Activated naive CD8-positive, alpha-beta T cell treated with anti-CD3 and anti-CD28 coated beads, Interleukin-2, amount 50 U/mL, for 24 hours (primary cell): ENCODE measurements around the gene DCXR.
"Not testable (repeated sequence)": the region's sequence is repeated elsewhere in the genome, so short reads cannot be mapped to it uniquely, and the experiment has no call there.

Source experiments
- ATAC-seq: fragments of 150-1000 bp; cut with Tn5 transposase; one replicate; pipeline ENCODE4 v1.10.0; 2021
- DNase-seq: peaks from one replicate; pipeline ENCODE4 v3.0.0; 2021
- H3K27ac Mint-ChIP-seq: one replicate; pipeline ENCODE4 v1.8.0; 2021; ENCODE audit warnings: mild to moderate bottlenecking, mixed read lengths
- H3K27me3 Mint-ChIP-seq: one replicate; pipeline ENCODE4 v1.8.0; 2021; ENCODE audit warnings: mixed read lengths
- H3K36me3 Mint-ChIP-seq: one replicate; pipeline ENCODE4 v1.8.0; 2021; ENCODE audit warnings: low read depth, mixed read lengths
- H3K4me1 Mint-ChIP-seq: one replicate; pipeline ENCODE4 v1.8.0; 2021; ENCODE audit warnings: mixed read lengths
- H3K4me3 Mint-ChIP-seq: one replicate; pipeline ENCODE4 v1.8.0; 2021; ENCODE audit warnings: mild to moderate bottlenecking, moderate library complexity, mixed read lengths
- H3K9me3 Mint-ChIP-seq: one replicate; pipeline ENCODE4 v1.8.0; 2021; ENCODE audit warnings: mixed read lengths

DCXR gene

DNA sequence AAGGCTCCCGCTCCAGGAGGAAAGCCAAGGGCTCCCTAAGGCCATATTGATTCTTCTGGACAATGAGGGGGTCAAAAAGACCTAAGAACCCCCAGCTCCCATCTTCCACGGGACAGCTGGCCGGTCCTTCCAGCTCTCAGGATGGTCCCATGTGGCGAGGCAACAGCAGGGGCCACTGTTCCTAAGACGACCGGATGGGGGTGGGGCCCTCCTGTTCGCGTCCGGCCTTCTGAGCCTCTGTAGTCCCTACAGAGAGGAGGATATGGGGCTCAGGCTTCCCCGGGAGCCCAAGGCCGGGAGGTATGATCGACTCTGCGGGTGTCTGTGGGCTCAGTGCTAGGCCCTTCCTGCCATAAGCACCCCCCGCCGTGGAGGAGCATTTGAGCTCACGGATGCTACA is 6.0 kb upstream of the DCXR start:
- Mint-ChIP-seq H3K4me1 (peaks cover 4% of the 10 kb centered on the region), H3K9me3 (no peaks in the 10 kb centered on the region), H3K4me3 (no peak overlapping the region), H3K27me3 (no peaks in the 10 kb centered on the region), H3K36me3 (no peaks in the 10 kb centered on the region), H3K27ac (no peak overlapping the region)
- DNase-seq (no peak), ATAC-seq (no peak)

DNA sequence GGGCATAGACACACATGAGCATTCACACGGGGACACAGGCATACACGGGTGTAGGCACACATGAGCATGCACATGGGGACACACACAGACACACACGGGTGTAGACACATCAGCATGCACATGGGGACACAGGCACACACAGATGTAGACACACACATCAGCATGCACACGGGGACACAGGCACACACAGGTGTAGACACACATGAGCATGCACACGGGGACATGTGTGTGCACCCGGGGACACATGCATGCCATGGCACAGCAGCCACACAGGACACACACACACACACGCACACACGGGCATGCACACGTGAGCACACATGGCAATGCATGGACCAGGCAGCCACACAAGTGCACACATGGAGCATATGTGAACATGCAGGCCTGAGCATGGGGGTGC is 5.2 kb upstream of the DCXR start:
- ATAC-seq (no peak), DNase-seq (no peak)
- no peaks in the 10 kb centered on the region for H3K27me3 Mint-ChIP-seq
- H3K4me3 Mint-ChIP-seq: no peak overlapping the region
- peaks cover 9% of the 10 kb centered on the region for H3K4me1 Mint-ChIP-seq
- H3K9me3 Mint-ChIP-seq: no peaks in the 10 kb centered on the region
- no peak overlapping the region for H3K27ac Mint-ChIP-seq
- H3K36me3 Mint-ChIP-seq: no peaks in the 10 kb centered on the region

DNA sequence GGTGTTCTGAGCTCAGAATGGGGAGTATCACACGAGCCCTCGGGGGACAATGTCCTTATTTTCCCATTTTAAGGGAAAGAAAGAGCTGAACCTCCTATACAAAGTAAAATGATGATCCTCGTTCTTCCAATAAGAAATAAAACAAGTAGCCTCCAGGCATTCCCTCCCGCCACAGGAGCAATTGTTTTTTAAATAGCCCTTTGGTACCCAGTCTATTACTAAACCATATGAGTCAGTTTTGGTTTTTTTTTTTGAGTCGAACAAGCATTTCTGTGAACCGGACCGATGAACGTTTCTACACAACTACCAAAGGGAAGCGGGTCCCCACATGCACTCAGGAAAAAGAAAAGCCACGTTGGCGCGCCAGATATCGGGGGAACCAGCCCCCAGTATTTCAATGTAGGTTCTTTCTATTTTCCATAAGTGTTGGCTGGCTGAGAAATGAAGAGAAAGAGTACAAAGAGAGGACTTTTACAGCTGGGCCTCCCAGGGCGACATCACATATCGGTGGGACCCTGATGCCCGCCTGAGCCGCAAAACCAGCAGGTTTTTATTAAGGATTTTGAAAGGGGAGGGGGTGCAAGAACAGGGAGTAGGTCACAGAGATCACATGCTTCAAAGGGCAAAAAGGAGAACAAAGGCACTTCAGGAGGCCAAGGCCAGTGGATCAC is 3.8 kb upstream of the DCXR start:
- H3K4me3 Mint-ChIP-seq: no peak overlapping the region
- H3K27me3 Mint-ChIP-seq: no peaks in the 10 kb centered on the region
- no peaks in the 10 kb centered on the region for H3K36me3 Mint-ChIP-seq
- DNase-seq (no peak), ATAC-seq (no peak)
- no peaks in the 10 kb centered on the region for H3K9me3 Mint-ChIP-seq
- no peak overlapping the region for H3K27ac Mint-ChIP-seq
- H3K4me1 Mint-ChIP-seq: peaks cover 12% of the 10 kb centered on the region

DNA sequence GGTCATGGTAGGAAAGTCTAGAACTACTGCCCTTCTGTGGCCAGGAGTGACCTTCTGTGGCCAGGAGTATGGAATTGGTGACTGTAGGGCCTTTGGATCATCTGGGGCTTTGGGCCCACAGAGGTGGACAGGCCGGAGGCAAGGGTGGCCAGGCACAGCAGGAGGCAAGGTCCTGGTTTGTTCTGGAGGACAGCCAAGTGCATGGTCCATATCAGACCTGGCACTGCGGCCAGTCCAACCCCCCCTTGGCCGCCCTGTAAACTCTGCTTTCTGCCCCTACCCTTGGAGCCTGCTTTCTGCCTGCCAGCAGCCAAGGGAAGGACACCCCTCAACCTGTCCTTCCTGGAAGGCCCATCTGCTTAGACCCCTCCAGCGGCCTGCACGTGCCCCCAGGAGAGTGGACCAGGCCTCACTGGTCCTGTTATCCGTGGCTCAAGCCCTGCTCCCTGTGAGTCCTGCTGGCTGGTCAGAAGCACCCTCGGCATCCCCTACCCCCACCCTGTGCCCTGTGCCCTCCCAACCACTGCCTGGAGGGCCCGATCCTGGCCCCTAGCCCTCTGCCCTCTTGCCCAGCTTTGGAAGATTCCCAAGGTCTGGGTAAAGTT is 2.3 kb upstream of the DCXR start:
- no peak overlapping the region for H3K27ac Mint-ChIP-seq
- H3K36me3 Mint-ChIP-seq: peaks cover 5% of the 10 kb centered on the region
- no peaks in the 10 kb centered on the region for H3K27me3 Mint-ChIP-seq
- no peak overlapping the region for H3K4me3 Mint-ChIP-seq
- ATAC-seq (no peak), DNase-seq (no peak)
- H3K4me1 Mint-ChIP-seq: peaks cover 22% of the 10 kb centered on the region
- no peaks in the 10 kb centered on the region for H3K9me3 Mint-ChIP-seq

DNA sequence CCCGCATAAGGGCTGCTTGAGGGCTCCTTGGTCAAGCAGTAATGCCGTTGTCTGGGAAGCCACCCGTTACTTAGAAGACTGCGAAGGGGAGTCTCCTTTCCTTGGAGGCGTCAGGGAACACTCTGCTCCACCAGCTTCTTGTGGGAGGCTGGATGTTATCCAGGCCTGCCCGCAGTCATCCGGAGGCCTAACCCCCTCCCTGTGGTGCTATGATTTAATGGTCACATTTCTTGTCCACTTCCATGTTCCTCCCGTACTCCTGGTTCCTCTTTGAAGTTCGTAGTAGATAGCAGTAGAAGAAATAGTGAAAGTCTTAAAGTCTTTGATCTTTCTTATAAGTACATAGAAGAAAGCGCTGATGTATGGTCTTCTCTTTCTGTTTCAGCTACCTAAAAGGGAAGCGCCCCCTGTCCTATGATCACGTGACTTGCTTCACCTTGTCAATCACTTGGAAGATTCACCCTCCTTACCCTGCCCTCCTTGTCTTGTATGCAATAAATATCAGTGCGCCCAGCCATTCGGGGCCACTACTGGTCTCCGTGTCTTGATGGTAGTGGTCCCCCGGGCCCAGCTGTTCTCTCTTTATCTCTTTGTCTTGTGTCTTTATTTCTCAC is 1.4 kb upstream of the DCXR start:
- peaks cover 22% of the 10 kb centered on the region for H3K4me1 Mint-ChIP-seq
- not testable (repeated sequence) for H3K27me3 Mint-ChIP-seq, H3K27ac Mint-ChIP-seq, H3K4me3 Mint-ChIP-seq, ATAC-seq, H3K36me3 Mint-ChIP-seq, H3K9me3 Mint-ChIP-seq, DNase-seq

DNA sequence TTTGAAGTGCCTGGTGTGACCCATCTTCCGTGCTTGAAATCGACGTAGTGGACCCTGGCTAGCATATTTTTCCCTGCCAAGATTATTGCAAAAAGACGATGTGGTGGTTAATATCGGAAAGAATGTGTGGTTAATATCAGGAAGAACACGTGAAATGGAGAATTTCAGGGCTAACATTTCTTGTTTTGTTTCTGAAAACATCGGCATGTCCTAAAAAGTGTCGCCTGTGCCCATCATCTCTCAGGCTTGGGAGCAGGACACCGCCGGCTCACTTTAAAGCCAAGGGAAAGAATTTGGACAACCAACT is 345 bp upstream of the DCXR start:
- Mint-ChIP-seq H3K4me1 (peaks cover 23% of the 10 kb centered on the region), H3K4me3 (peak overlapping the region; percentile 78), H3K27me3 (no peaks in the 10 kb centered on the region), H3K27ac (peak overlapping the region; percentile 80), H3K36me3 (peaks cover 5% of the 10 kb centered on the region), H3K9me3 (no peaks in the 10 kb centered on the region)
- no peak for DNase-seq
- ATAC-seq: no peak

DNA sequence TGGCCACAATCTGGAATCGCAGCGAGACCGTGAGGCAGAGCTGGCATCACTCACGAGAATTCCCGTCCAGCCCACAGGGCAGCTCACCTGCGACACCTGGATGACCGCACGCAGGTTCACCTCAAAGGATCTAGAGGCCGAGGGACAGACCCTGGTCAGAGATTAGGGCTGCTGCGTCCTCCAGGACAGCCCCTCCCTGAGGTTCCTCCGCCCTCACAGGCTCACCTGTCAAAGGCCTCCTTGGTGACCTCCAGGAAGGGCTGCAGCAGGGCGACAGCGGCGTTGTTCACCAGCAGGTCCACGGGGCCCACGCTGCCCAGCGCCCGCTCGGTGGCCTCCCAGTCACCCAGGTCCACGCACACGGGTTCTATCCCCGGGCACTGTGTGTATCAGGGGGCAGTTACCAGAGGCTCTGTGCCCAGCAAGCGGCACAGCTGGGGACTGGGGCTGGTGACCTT is 834 bp downstream of the DCXR start:
- H3K9me3 Mint-ChIP-seq: no peaks in the 10 kb centered on the region
- peaks cover 5% of the 10 kb centered on the region for H3K36me3 Mint-ChIP-seq
- no peak for ATAC-seq
- H3K4me3 Mint-ChIP-seq: peak overlapping the region; percentile 78
- H3K27ac Mint-ChIP-seq: no peak overlapping the region
- DNase-seq: no peak
- no peaks in the 10 kb centered on the region for H3K27me3 Mint-ChIP-seq
- peaks cover 23% of the 10 kb centered on the region for H3K4me1 Mint-ChIP-seq

DNA sequence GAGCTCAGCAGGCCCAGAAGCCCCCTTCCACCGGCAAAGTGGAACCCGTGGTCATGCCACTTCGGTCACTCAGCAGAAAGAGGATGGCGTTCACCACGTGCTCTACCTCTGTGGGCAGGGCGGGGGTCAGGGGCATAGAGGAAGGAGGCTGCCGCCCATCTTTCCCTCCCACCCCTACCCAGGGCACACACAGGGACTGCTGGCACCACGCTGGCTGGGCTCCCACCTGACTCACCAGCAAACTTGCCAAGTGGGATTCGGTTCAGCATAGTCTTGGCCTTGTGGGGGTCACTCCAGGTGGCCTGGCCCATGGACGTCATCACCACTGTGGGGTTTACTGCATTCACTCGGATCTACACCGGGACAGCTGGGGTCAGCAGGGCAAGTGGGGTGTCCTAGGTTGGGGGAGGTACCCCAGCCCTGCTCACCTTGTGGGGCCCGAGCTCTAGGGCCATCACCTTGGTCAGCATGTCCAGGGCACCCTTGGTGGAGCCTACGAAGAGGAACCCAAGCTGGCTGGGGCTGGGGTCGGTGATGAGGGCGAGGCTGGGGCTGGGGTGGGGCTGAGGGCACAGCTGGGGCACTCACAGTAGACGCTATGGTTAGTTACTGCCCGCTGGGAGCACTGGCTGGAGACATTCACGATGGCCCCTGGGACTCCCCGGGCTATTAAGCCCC is 1.4 kb downstream of the DCXR start:
- H3K36me3 Mint-ChIP-seq: peaks cover 5% of the 10 kb centered on the region
- no peak overlapping the region for H3K27ac Mint-ChIP-seq
- H3K9me3 Mint-ChIP-seq: no peaks in the 10 kb centered on the region
- DNase-seq (no peak), ATAC-seq (no peak)
- peaks cover 23% of the 10 kb centered on the region for H3K4me1 Mint-ChIP-seq
- H3K4me3 Mint-ChIP-seq: peak overlapping the region; percentile 78
- H3K27me3 Mint-ChIP-seq: no peaks in the 10 kb centered on the region

DNA sequence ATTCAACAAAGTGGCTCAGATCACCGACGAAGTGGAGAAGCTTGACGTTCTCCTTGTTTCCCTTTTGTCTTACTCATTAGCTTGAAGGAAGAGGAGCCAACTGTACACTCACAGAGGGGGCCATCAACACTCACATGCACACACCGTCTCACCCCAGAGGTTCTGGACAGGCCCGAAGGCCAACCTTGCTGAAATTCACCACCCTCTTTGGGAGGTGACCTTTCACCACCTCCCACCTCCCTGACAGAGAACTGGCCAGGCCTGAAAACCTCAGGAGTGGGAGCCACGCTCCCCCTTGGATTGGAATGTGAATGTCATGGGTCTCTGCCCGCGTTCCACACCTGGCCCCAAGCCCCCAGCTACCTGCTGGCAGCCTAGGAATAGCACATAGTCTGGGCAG is 2.0 kb downstream of the DCXR start:
- no peaks in the 10 kb centered on the region for H3K9me3 Mint-ChIP-seq
- H3K4me1 Mint-ChIP-seq: peaks cover 25% of the 10 kb centered on the region
- peaks cover 5% of the 10 kb centered on the region for H3K36me3 Mint-ChIP-seq
- ATAC-seq (no peak), DNase-seq (no peak)
- no peak overlapping the region for H3K27ac Mint-ChIP-seq
- H3K4me3 Mint-ChIP-seq: peak overlapping the region; percentile 78
- no peaks in the 10 kb centered on the region for H3K27me3 Mint-ChIP-seq

DNA sequence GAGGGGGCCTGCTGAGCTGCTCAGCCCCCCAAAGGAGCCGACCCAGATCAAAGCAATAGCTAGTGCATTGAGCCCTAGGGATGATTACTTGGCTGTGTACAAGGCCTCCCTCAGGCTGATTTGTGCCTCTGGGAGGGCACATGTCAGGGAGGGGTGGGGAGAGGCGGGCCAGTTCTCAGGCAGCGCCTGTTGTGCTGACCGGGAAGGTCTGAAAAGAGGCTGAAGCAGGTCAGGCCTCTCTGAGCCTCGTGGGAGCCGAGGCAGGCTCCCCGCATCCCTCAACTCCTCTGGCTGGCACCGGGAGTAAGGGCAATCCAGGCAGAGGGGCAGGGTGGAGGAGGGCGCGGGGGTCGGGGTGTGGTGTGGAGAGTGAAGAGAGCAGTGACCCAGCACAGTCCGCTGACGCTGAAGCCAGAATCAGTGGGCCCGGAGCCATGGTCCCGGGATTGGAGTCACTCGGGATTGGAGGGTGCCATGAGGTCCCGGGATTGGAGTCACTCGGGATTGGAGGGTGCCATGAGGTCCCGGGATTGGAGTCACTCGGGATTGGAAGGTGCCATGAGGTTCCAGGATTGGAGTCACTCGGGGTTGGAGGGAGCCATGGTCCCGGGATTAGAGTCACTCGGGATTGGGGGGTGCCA is 3.0 kb downstream of the DCXR start:
- no peak overlapping the region for H3K4me3 Mint-ChIP-seq
- H3K36me3 Mint-ChIP-seq: peaks cover 5% of the 10 kb centered on the region
- peaks cover 29% of the 10 kb centered on the region for H3K4me1 Mint-ChIP-seq
- no peaks in the 10 kb centered on the region for H3K9me3 Mint-ChIP-seq
- no peaks in the 10 kb centered on the region for H3K27me3 Mint-ChIP-seq
- ATAC-seq (no peak), DNase-seq (no peak)
- H3K27ac Mint-ChIP-seq: no peak overlapping the region

DNA sequence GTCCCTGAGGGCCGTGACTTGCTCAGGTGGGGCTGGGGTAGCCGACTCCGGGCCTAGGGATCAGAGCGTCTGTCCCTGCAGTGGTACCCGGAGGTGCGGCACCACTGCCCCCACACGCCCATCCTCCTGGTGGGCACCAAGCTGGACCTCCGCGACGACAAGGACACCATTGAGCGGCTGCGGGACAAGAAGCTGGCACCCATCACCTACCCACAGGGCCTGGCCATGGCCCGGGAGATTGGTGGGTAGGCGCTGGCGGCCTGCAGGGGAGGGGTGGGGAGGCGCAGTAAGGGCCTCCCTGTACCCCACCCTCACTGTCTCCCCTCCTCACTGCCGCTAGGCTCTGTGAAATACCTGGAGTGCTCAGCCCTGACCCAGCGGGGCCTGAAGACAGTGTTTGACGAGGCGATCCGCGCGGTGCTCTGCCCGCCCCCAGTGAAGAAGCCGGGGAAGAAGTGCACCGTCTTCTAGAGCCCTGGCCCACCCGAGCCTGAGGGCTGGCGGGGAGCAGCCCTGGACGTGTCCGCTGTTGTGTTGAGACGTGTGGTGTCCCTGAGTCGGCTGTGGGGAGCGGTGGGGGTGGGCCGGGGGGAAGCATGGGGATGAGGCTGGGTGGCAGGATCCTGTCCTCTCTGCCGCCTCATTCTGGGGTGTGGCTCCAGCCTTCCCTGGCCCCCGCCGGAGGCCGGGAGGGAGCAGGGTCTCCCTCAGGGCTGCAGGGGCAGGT is 4.0 kb downstream of the DCXR start:
- Mint-ChIP-seq H3K4me3 (no peak overlapping the region), H3K36me3 (peaks cover 5% of the 10 kb centered on the region), H3K27me3 (no peaks in the 10 kb centered on the region), H3K4me1 (peaks cover 25% of the 10 kb centered on the region), H3K9me3 (no peaks in the 10 kb centered on the region), H3K27ac (no peak overlapping the region)
- DNase-seq (no peak), ATAC-seq (no peak)

DNA sequence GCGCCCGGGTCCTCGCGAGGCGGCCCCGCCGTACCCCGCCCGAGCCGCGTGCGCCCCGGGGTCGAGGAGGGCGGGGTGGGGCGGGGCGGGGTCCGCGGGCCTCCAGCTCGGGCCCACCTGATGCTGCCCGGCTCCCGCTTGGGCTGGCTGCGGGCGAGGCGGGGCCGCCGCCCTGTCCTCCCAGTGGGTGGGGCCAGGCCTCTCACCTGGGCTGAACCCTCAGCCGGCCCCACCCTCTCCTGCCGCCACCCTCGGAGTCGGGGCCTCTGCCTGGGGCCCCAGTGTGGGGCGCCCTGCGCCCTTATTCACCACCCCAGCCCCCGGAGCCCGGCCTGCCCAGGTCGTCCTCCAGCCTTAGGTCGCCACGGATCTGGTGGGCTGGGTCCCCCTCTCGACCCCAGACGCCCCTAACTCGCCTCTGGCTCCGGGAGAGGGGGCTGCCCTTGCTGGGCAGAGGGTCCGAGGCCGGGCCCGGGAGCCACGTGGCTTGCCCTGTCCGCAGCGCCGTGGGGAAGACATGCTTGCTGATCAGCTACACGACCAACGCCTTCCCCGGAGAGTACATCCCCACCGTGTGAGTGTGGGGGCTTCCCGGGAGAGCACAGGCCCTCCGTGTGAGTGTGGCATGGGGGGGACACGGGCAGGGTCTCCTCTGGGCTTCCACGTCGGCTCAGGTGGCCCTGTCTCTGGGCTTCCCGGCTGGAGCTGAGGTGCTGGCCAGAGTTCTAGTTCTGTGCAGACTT is 5.4 kb downstream of the DCXR start:
- Mint-ChIP-seq H3K9me3 (no peaks in the 10 kb centered on the region), H3K27me3 (no peaks in the 10 kb centered on the region), H3K27ac (no peak overlapping the region), H3K36me3 (peaks cover 5% of the 10 kb centered on the region), H3K4me3 (peak overlapping the region; percentile 32), H3K4me1 (peaks cover 20% of the 10 kb centered on the region)
- DNase-seq (peak; percentile 50), ATAC-seq (peak; percentile 48)

DNA sequence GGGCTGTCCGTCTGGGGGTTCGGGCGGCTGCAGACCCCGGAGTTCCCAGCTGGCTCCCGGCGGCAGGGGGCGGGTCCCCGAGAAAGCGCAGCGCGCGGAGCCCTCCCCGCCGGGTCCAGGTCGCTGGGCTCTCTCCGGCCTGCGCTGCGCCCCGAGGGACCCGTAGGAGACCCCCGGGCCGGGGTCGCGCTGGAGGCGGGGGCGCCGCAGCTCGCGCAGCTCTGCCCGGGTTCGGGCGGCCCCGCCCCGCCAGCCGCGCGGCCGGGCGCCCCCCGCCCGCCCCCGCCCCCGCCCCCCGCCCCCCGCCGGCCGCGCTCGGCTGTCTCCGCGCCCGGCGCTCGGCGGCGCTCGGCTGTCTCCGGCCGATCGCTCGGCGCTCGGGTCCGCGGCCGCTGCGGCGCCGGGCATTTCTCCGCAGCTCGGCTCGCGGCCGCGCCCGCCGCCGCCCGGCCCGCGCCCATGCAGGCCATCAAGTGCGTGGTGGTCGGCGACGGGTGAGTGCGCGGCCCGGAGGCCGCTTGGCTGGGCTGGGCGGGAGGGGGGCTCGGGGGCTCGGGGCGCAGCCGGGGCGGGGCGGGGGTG is 6.1 kb downstream of the DCXR start, which contains the start of gene RAC3:
Gene RAC3, plus strand, starts transcription at position 376 of the 582 bp plus-strand sequence. Its CDS starts 84 bp downstream, at position 460.
- DNase-seq (no peak), ATAC-seq (peak; percentile 31)
- Mint-ChIP-seq H3K9me3 (no peaks in the 10 kb centered on the region), H3K27me3 (no peaks in the 10 kb centered on the region), H3K27ac (no peak within 1 kb of the TSS), H3K4me3 (peak within 1 kb of the TSS; percentile 70), H3K36me3 (peaks cover 5% of the 10 kb centered on the region), H3K4me1 (peaks cover 18% of the 10 kb centered on the region)
